ENCODE data around the gene TTBK1. TPM values are rescaled to one million over a fixed set of nuclear protein-coding genes. Genes with fewer than 3 reads are reported as not detected.

The TTBK1 gene
- total RNA-seq = not detected in 2 replicates

GRCh38 chr6:43242908-43243663, at the start of gene TTBK1:
Gene TTBK1 (plus strand): TSS chr6:43243481. CDS start chr6:43246661, 3,180 bp downstream.

GRCh38 chr6:43228951-43229802, 14.1 kb upstream of the TTBK1 start, which contains the start of gene DNPH1:
Gene DNPH1 (minus strand): TSS chr6:43229481. CDS start chr6:43229456, 25 bp downstream.

GRCh38 chr6:43297644-43298564, 54.6 kb downstream of the TTBK1 start, which contains the start of gene SLC22A7:
Gene SLC22A7 (plus strand): TSS chr6:43298260. CDS start chr6:43298359, 99 bp downstream.

GRCh38 chr6:43308101-43308989, 65.1 kb downstream of the TTBK1 start, which contains the start of gene CRIP3:
Gene CRIP3 (minus strand): TSS chr6:43308826. CDS start chr6:43308792, 34 bp downstream.

Other genes starting within 250 kb of the TTBK1 start
- 47.1 and 65.3 TPM in 2 replicates for gene MEA1, start 229.5 kb upstream of the TTBK1 start, total RNA-seq
- gene KLHDC3, start 229.2 kb upstream of the TTBK1 start, total RNA-seq = 66.0 and 67.8 TPM in 2 replicates
- 86.3 and 110 TPM in 2 replicates for gene RRP36, start 221.9 kb upstream of the TTBK1 start, total RNA-seq
- gene CUL7, start 189.6 kb upstream of the TTBK1 start, total RNA-seq = 19.2 and 23.6 TPM in 2 replicates
- 13.5 and 19.6 TPM in 2 replicates for gene MRPL2, start 184.0 kb upstream of the TTBK1 start, total RNA-seq
- gene KLC4, start 183.8 kb upstream of the TTBK1 start, total RNA-seq = 10.6 and 11.7 TPM in 2 replicates
- 63.7 and 121 TPM in 2 replicates for gene PTK7, start 167.2 kb upstream of the TTBK1 start, total RNA-seq
- gene SRF, start 72.2 kb upstream of the TTBK1 start, total RNA-seq = 12.4 and 13.7 TPM in 2 replicates
- 29.9 and 38.6 TPM in 2 replicates for gene CUL9, start 61.3 kb upstream of the TTBK1 start, total RNA-seq
- gene DNPH1, start 14.0 kb upstream of the TTBK1 start, total RNA-seq = 43.7 and 64.1 TPM in 2 replicates
- gene SLC22A7, start 54.8 kb downstream of the TTBK1 start, total RNA-seq = not detected in 2 replicates
- not detected in 2 replicates for gene CRIP3, start 65.3 kb downstream of the TTBK1 start, total RNA-seq
- 3.0 and 3.1 TPM in 2 replicates for gene ZNF318, start 126.2 kb downstream of the TTBK1 start, total RNA-seq
- gene ABCC10, start 184.1 kb downstream of the TTBK1 start, total RNA-seq = 11.3 and 15.6 TPM in 2 replicates
- gene DLK2, start 212.1 kb downstream of the TTBK1 start, total RNA-seq = 3.1 and 5.3 TPM in 2 replicates
- 4.6 and 4.9 TPM in 2 replicates for gene TJAP1, start 234.1 kb downstream of the TTBK1 start, total RNA-seq

All from tracheal epithelial cell (primary cell).